Ovary (tissue), 9 donors: ENCODE data around the gene CRTC3. TPM values are rescaled to one million over a fixed set of nuclear protein-coding genes. Genes with fewer than 3 reads are reported as not detected.
A peak's percentile ranks its signal among the peaks of the same experiment; 100 is the strongest.

Experiments used
- DNase-seq, 5 donors: peaks; one replicate each; pipeline ENCODE4 v3.0.0-alpha.2; 2019 to 2020
- H3K27ac ChIP-seq, 2 donors: fragments of 200-600 bp; one replicate each; pipeline versions ENCODE4 v1.5.1 to v1.8.0; 2019 to 2022
- H3K27me3 ChIP-seq: fragments of 200-600 bp; one replicate; pipeline ENCODE4 v1.8.0; 2022
- H3K36me3 ChIP-seq: fragments of 200-600 bp; sonication (generic); one replicate; pipeline ENCODE4 v1.5.1; 2019
- H3K4me1 ChIP-seq: one replicate; pipeline ENCODE4 v1.8.1; 2013; ENCODE audit warnings: mild to moderate bottlenecking, moderate library complexity; ENCODE audit not compliant: insufficient read depth
- H3K4me3 ChIP-seq: fragments of 200-600 bp; sonication (generic); one replicate; pipeline ENCODE4 v1.5.1; 2017
- H3K9me3 ChIP-seq, 2 donors: fragments of 200-600 bp in 1 of 2; sonication (generic) in 1 of 2; one replicate each; pipeline versions ENCODE4 v1.5.1 to v1.8.1; 2013 to 2019; ENCODE audit warnings: mild to moderate bottlenecking in 1 of 2, moderate library complexity in 1 of 2
- EP300 ChIP-seq: sonication (generic); formaldehyde crosslinking; IDR thresholded peaks from one replicate; pipeline ENCODE4 v1.6.1; 2017; ENCODE audit warnings: antibody characterized with exemption
- POLR2A ChIP-seq: fragments of 450-650 bp; IDR thresholded peaks from one replicate; pipeline ENCODE4 v1.6.1; 2017; ENCODE audit warnings: antibody characterized with exemption, mild to moderate bottlenecking, moderate library complexity
- WGBS, 3 donors: extraction: QIAGEN DNeasy Blood & Tissue Kit in 1 of 3; methylation state at CpG; one replicate each; pipeline versions ENCODE4 v1.1.5 to v1.1.7; 2013 to 2017; 5-methylcytosine and 5-hydroxymethylcytosine counted together
- intact Hi-C, 4 donors: fragments of 100-400 bp; cut with DNase I; formaldehyde crosslinking; loops; one replicate each; pipeline versions ENCODE4 v1.11.0 to v1.15.1; 2022 to 2023
- polyA plus RNA-seq, 2 donors: library from polyadenylated mRNA; stranded (reverse); fragments of 200-250 nt in 1 of 2; fragments of 350-450 nt in 1 of 2; fragmentation: Illumina TruSeq in 1 of 2; extraction: RNeasy Lipid Tissue Mini Kit (QIAGEN cat#74804) in 1 of 2; gene quantifications; one replicate each; pipeline ENCODE4 v1.2.3, GENCODE V29; 2013 to 2014
- total RNA-seq, 7 donors: library from RNA; depleted of rRNA in 2 of 7; stranded (reverse); fragments of >200 nt in 2 of 7; fragmentation: NEBNext Ultra II Directional in 3 of 7; extraction: Animal tissue kit (Norgen Biotek cat#: 25700) in 3 of 7; gene quantifications; one replicate each; pipeline versions ENCODE4 v1.1.0 to v1.2.4, GENCODE V29; 2016 to 2023
- TF ChIP-seq, protein P1 (sequence below), 3 donors: fragments of 450-650 bp in 2 of 3; fragments of 200-600 bp in 1 of 3; IDR thresholded peaks; one replicate each; pipeline versions ENCODE4 v1.5.1 to v1.8.0; 2016 to 2022; ENCODE audit warnings: antibody characterized with exemption in 3 of 3, mild to moderate bottlenecking in 1 of 3
- donor health status: DM: no; HTN: no; CAD: no; lungs with moderate emphysema.
- donor health status: DM: no; HTN: no; CAD: no.
- donor health status: Bipolar disorder and iron deficiency.
- donor health status: DM: yes; HTN: yes; CAD: no.
- donor health status: DM: no; HTN: no; CAD: no.
- donor health status: DM: yes; HTN: yes; CAD: no.

CRTC3 gene
- total and polyA plus RNA-seq, 9 donors = 36.9 to 106 (median 85.4) TPM

DNA sequence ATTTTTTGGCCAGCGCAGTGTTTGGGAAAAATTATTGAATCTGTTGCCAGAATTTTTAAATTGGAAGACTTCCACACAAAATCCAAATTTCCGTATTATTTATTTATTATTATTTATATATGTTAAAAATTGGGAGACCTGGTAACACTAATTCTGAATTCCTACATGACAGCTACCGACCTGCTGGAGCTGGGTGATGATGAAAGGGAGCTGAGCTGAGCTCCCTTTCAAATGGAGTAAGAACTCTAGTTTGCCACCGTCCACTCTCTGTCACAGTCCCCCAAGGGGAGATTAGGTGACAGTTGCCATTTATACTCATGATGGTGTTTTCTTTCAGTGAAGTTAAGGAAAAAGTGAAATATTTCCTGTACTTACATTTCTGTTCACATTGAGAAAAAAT lies 1.4 kb downstream of the CRTC3 start:
- Histone ChIP-seq H3K9me3 (no peaks in the 10 kb centered on the region), H3K27me3 (no peaks in the 10 kb centered on the region), H3K4me3 (peak overlapping the region; percentile 89), H3K4me1 (peaks cover 19% of the 10 kb centered on the region), H3K36me3 (no peaks in the 10 kb centered on the region), H3K27ac (peak overlapping the region; percentile 97 to 99)
- no peak for DNase-seq
- WGBS, 3 donors = 2 to 8% (median 4%) methylated on average over 4 of the region's 4 CpGs
- intact Hi-C loops = loop anchor here in 3 of 4 donors (10.0 kb wide), 2 partner anchors 74 to 84 kb away; no protein-coding TSS in a partner anchor
- no peak for TF ChIP-seq EP300
- TF ChIP-seq POLR2A = no peak
- TF ChIP-seq, protein P1, sequence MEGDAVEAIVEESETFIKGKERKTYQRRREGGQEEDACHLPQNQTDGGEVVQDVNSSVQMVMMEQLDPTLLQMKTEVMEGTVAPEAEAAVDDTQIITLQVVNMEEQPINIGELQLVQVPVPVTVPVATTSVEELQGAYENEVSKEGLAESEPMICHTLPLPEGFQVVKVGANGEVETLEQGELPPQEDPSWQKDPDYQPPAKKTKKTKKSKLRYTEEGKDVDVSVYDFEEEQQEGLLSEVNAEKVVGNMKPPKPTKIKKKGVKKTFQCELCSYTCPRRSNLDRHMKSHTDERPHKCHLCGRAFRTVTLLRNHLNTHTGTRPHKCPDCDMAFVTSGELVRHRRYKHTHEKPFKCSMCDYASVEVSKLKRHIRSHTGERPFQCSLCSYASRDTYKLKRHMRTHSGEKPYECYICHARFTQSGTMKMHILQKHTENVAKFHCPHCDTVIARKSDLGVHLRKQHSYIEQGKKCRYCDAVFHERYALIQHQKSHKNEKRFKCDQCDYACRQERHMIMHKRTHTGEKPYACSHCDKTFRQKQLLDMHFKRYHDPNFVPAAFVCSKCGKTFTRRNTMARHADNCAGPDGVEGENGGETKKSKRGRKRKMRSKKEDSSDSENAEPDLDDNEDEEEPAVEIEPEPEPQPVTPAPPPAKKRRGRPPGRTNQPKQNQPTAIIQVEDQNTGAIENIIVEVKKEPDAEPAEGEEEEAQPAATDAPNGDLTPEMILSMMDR (IDR thresholded peaks at IDR 0.05) = no peak

DNA sequence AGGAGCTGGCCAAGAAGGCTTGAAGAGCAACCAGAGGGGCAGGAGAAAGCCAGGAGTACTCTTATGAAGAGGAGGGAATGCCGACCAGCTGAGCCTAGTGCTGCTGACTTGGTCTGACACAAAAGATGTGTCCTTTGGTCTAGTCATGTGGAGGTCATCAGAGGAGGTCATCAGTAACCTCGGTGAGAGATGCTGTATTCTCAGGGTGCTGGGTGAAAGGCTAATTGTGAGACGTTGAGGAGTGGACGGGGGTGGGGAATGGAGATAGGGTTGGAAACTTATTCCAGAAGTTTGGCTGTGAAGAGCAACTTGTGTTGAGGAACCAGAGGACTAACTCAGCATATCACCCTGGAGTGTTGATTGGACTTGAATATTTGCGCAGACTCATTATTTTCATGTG lies 5.5 kb downstream of the CRTC3 start:
- WGBS, 3 donors = 65 to 73% (median 73%) methylated on average over 5 of the region's 5 CpGs
- no peaks in the 10 kb centered on the region for H3K9me3 ChIP-seq
- no peak for DNase-seq
- no peak overlapping the region for H3K27ac ChIP-seq
- H3K4me1 ChIP-seq = peaks cover 19% of the 10 kb centered on the region
- no peak overlapping the region for H3K4me3 ChIP-seq
- H3K36me3 ChIP-seq = no peaks in the 10 kb centered on the region
- intact Hi-C loops = loop anchor here in 3 of 4 donors (10.0 kb wide), 2 partner anchors 70 to 80 kb away; no protein-coding TSS in a partner anchor
- no peaks in the 10 kb centered on the region for H3K27me3 ChIP-seq
- TF ChIP-seq POLR2A = no peak
- TF ChIP-seq EP300 = no peak
- TF ChIP-seq, protein P1 (IDR thresholded peaks at IDR 0.05) = no peak

DNA sequence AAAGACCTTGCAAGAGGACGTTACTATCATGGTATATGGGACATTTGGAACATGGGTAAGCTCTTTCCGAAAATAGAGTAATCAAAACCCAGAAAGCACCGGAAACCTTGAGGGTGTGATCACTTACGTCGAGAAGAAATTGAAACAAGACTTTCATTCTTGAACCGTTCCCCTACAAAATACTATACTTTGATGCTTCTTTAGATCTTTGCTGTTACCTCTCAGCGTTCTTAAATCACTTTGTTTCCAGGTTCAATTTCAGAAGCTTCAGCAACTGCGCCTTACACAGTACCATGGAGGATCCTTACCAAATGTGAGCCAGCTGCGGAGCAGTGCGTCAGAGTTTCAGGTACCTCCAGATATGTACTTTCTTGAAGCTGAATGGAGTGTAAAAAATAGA lies 10.1 kb downstream of the CRTC3 start:
- no peak for TF ChIP-seq POLR2A
- TF ChIP-seq, protein P1 (IDR thresholded peaks at IDR 0.05) = no peak
- TF ChIP-seq EP300 = no peak
- Histone ChIP-seq H3K36me3 (no peaks in the 10 kb centered on the region), H3K4me3 (no peak overlapping the region), H3K9me3 (no peaks in the 10 kb centered on the region), H3K4me1 (peaks cover 4% of the 10 kb centered on the region), H3K27ac (no peak overlapping the region), H3K27me3 (no peaks in the 10 kb centered on the region)
- intact Hi-C loops = loop anchor here in 3 of 4 donors (10.0 kb wide), 2 partner anchors 65 to 75 kb away; no protein-coding TSS in a partner anchor
- 82 to 90% (median 85%) methylated on average over 10 of the region's 10 CpGs for WGBS, 3 donors
- no peak for DNase-seq

DNA sequence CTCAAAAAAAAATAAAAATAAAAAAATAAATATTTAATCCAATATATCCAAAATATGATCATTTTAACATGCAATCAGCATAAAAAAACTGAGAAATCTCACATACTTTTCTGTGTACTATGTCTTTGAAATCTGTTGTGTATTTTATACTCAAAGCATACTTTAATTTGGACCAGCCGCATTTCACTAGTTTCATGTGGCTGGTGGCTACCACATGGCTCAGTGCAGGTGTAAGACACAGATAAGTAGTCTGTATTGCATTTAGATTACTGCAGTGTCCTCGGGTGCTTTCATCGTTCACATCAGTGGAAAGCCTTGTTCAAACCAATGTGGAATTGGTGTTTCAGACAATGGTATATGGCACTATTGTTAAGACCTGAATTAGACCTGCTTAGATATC lies 11.0 kb downstream of the CRTC3 start:
- no peak overlapping the region for H3K27ac ChIP-seq
- H3K4me1 ChIP-seq = peaks cover 2% of the 10 kb centered on the region
- WGBS, 3 donors = 56 to 80% (median 58%) methylated on average over 3 of the region's 3 CpGs
- DNase-seq = no peak
- intact Hi-C loops = no loop called here
- no peaks in the 10 kb centered on the region for H3K27me3 ChIP-seq
- H3K4me3 ChIP-seq = no peak overlapping the region
- TF ChIP-seq POLR2A (no peak), EP300 (no peak)
- TF ChIP-seq, protein P1 (IDR thresholded peaks at IDR 0.05) = no peak
- H3K9me3 ChIP-seq = no peaks in the 10 kb centered on the region
- no peaks in the 10 kb centered on the region for H3K36me3 ChIP-seq
